Endodermal cell (in vitro differentiated cells): ENCODE results near the gene GSTO2. TPM values are rescaled to one million over a fixed set of nuclear protein-coding genes. Genes with fewer than 3 reads are reported as not detected.

Experiments used
- DNase-seq: peaks from one replicate; pipeline ENCODE4 v3.0.0-alpha.2; 2017
- H3K27ac ChIP-seq: 2 replicates; pipeline ENCODE4 v1.5.1; 2013; ENCODE audit warnings: mild to moderate bottlenecking, low read depth, low read length, moderate library complexity
- H3K27me3 ChIP-seq: 2 replicates; pipeline ENCODE4 v1.6.1; 2013; ENCODE audit warnings: mild to moderate bottlenecking, low read length, moderate library complexity; ENCODE audit not compliant: insufficient read depth, control insufficient read depth, poor library complexity, severe bottlenecking
- H3K36me3 ChIP-seq: 2 replicates; pipeline ENCODE4 v1.7.0; 2013; ENCODE audit warnings: mild to moderate bottlenecking, low read length, moderate library complexity; ENCODE audit not compliant: control insufficient read depth, insufficient read depth
- H3K4me1 ChIP-seq: one replicate; pipeline ENCODE4 v1.7.0; 2013; ENCODE audit warnings: low read length; ENCODE audit not compliant: control insufficient read depth, insufficient read depth
- H3K4me3 ChIP-seq: 2 replicates; pipeline ENCODE4 v1.5.1; 2013; ENCODE audit warnings: mild to moderate bottlenecking, low read length, moderate library complexity
- H3K9ac ChIP-seq: 2 replicates; pipeline ENCODE4 v1.6.1; 2013; ENCODE audit warnings: mild to moderate bottlenecking, low read length, moderate library complexity; ENCODE audit not compliant: poor library complexity, severe bottlenecking; ENCODE audit errors: extremely low read depth
- H3K9me3 ChIP-seq: 2 replicates; pipeline ENCODE4 v1.6.1; 2013; ENCODE audit warnings: mild to moderate bottlenecking, low read length, moderate library complexity; ENCODE audit not compliant: control insufficient read depth
- H3K27ac Mint-ChIP-seq: 2 replicates; pipeline ENCODE4 v1.8.0; 2020; ENCODE audit warnings: mixed read lengths
- H3K27me3 Mint-ChIP-seq: 2 replicates; pipeline ENCODE4 v1.8.0; 2021; ENCODE audit warnings: mild to moderate bottlenecking, mixed read lengths; ENCODE audit not compliant: insufficient read depth
- H3K36me3 Mint-ChIP-seq: 2 replicates; pipeline ENCODE4 v1.8.0; 2020; ENCODE audit warnings: low read depth, mixed read lengths
- H3K4me1 Mint-ChIP-seq: 2 replicates; pipeline ENCODE4 v1.8.0; 2020; ENCODE audit warnings: mixed read lengths
- H3K4me3 Mint-ChIP-seq: 2 replicates; pipeline ENCODE4 v1.8.0; 2020; ENCODE audit warnings: mild to moderate bottlenecking, moderate library complexity, mixed read lengths
- H3K9me3 Mint-ChIP-seq: 2 replicates; pipeline ENCODE4 v1.8.0; 2020; ENCODE audit warnings: mild to moderate bottlenecking, mixed read lengths
- CTCF ChIP-seq: fragments of 200-600 bp; sonication (generic); conservative IDR thresholded peaks from 2 replicates; pipeline ENCODE4 v1.5.0; 2021; ENCODE audit warnings: antibody characterized with exemption, mild to moderate bottlenecking
- whole genome bisulfite sequencing, 2 experiments: methylation state at CpG; one replicate each; pipeline versions ENCODE4 v1.1.5 to v1.1.7; 2013; ENCODE audit warnings: missing lambda C conversion rate in 2 of 2, mixed read lengths in 1 of 2; ENCODE audit not compliant: insufficient coverage in 1 of 2, insufficient read length in 1 of 2; 5-methylcytosine and 5-hydroxymethylcytosine counted together
- total RNA-seq, 2 donors: library from RNA; stranded (reverse); fragmentation: NEBNext Ultra II Directional in 1 of 2; extraction: Animal tissue kit (Norgen Biotek cat#: 25700) in 1 of 2; gene quantifications; 2 replicates in 1 of 2; 3 replicates in 1 of 2; pipeline ENCODE4 v1.2.1, GENCODE V29; 2021

The GSTO2 gene
- total RNA-seq, 2 donors from 2014 or later: 17.8 to 18.8 TPM

- no peak overlapping the region for H3K4me3 ChIP-seq
- peaks cover 11% of the 10 kb centered on the region for H3K4me1 ChIP-seq
- H3K9me3 ChIP-seq: no peaks in the 10 kb centered on the region
- no peak for DNase-seq
- peaks cover 59% of the 10 kb centered on the region for H3K36me3 ChIP-seq
- Mint-ChIP-seq H3K27me3 (no peaks in the 10 kb centered on the region), H3K27ac (no peak overlapping the region), H3K4me3 (no peak overlapping the region), H3K36me3 (peaks cover 50% of the 10 kb centered on the region), H3K9me3 (no peaks in the 10 kb centered on the region), H3K4me1 (peaks cover 33% of the 10 kb centered on the region)
- TF ChIP-seq CTCF: no peak
- 98 to 100% methylated on average over 2 to 3 of the region's 3 CpGs for WGBS, 2 experiments
- H3K27ac ChIP-seq: no peak overlapping the region
- H3K27me3 ChIP-seq: no peaks in the 10 kb centered on the region
- H3K9ac ChIP-seq: no peak overlapping the region
These were observed 10.8 kb upstream of the GSTO2 start for GRCh38 chr10:104258209-104258608.

- no peak overlapping the region for H3K27ac Mint-ChIP-seq
- H3K4me3 Mint-ChIP-seq: no peak overlapping the region
- Histone ChIP-seq H3K4me1 (peaks cover 6% of the 10 kb centered on the region), H3K27ac (no peak overlapping the region), H3K9me3 (no peaks in the 10 kb centered on the region), H3K27me3 (no peaks in the 10 kb centered on the region), H3K9ac (no peak overlapping the region), H3K4me3 (no peak overlapping the region), H3K36me3 (peaks cover 71% of the 10 kb centered on the region)
- no peak for DNase-seq
- H3K4me1 Mint-ChIP-seq: peaks cover 21% of the 10 kb centered on the region
- no peaks in the 10 kb centered on the region for H3K27me3 Mint-ChIP-seq
- no peak for TF ChIP-seq CTCF
- no peaks in the 10 kb centered on the region for H3K9me3 Mint-ChIP-seq
- 94 to 95% methylated on average over 3 of the region's 3 CpGs for WGBS, 2 experiments
- peaks cover 56% of the 10 kb centered on the region for H3K36me3 Mint-ChIP-seq
These were observed 9.5 kb upstream of the GSTO2 start for GRCh38 chr10:104259456-104259855.

- Mint-ChIP-seq H3K4me3 (no peak overlapping the region), H3K9me3 (no peaks in the 10 kb centered on the region), H3K36me3 (peaks cover 56% of the 10 kb centered on the region), H3K27ac (no peak overlapping the region), H3K4me1 (peaks cover 21% of the 10 kb centered on the region), H3K27me3 (no peaks in the 10 kb centered on the region)
- Histone ChIP-seq H3K36me3 (peaks cover 77% of the 10 kb centered on the region), H3K9me3 (no peaks in the 10 kb centered on the region), H3K9ac (no peak overlapping the region), H3K4me3 (no peak overlapping the region), H3K27ac (no peak overlapping the region), H3K4me1 (peaks cover 5% of the 10 kb centered on the region), H3K27me3 (no peaks in the 10 kb centered on the region)
- DNase-seq: no peak
- WGBS, 2 experiments: 84 to 87% methylated on average over 5 to 6 of the region's 6 CpGs
- no peak for TF ChIP-seq CTCF
These were observed 8.8 kb upstream of the GSTO2 start for GRCh38 chr10:104259999-104260774.
